ENCODE results near the gene UBQLNL.

The UBQLNL gene

GRCh38 chr11:5550440-5551095, 34.1 kb upstream of the UBQLNL start:
- no peak for TF ChIP-seq TAF1 (IDR thresholded peaks at IDR 0.05; ENCODE audit: borderline replicate concordance, insufficient read depth, low read length)
- TF ChIP-seq FOXP2 (optimal IDR thresholded peaks at IDR 0.05; ENCODE audit: borderline replicate concordance, extremely low read depth, extremely low read length, insufficient read depth): no peak
- TF ChIP-seq SIN3A (IDR thresholded peaks at IDR 0.05; ENCODE audit: borderline replicate concordance, insufficient read depth, low read length): no peak
- no peak for TF ChIP-seq POLR2AphosphoS5 (IDR thresholded peaks at IDR 0.05; ENCODE audit: low read depth, low read length)
- no peak for TF ChIP-seq REST (IDR thresholded peaks at IDR 0.05; ENCODE audit: insufficient read depth in 1 of 2, low read depth in 2 of 2, low read length in 2 of 2)

DNA sequence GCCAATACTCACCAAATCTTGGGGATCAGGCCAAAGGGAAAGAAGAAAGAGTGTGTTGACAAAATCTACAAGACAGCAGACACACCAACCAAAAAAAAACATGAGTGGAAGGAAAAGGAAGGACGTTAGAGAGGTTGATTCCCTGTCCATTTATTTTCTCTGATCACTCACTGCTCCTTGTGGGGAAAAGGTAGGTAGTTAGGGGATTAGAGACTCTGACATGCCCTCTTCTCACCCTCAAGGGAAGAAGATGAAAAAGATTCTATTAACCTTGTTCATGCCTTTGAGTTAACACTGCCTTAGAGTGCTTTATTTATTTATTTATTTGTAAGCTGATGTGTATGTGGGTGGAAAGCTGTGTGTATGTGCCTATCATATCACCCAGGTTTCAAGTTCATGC, 31.9 kb upstream of the UBQLNL start, which contains the start of gene OR52H1:
Gene OR52H1, minus strand, starts transcription at position 101 of the 400 bp plus-strand sequence. CDS start 3,035 bp downstream, outside the sequence.
- TF ChIP-seq POLR2AphosphoS5 (IDR thresholded peaks at IDR 0.05; ENCODE audit: low read depth, low read length) (no peak), TAF1 (IDR thresholded peaks at IDR 0.05; ENCODE audit: borderline replicate concordance, insufficient read depth, low read length) (no peak), FOXP2 (optimal IDR thresholded peaks at IDR 0.05; ENCODE audit: borderline replicate concordance, extremely low read depth, extremely low read length, insufficient read depth) (no peak), SIN3A (IDR thresholded peaks at IDR 0.05; ENCODE audit: borderline replicate concordance, insufficient read depth, low read length) (no peak), REST (IDR thresholded peaks at IDR 0.05; ENCODE audit: insufficient read depth in 1 of 2, low read depth in 2 of 2, low read length in 2 of 2) (no peak)

- TF ChIP-seq FOXP2 (optimal IDR thresholded peaks at IDR 0.05; ENCODE audit: borderline replicate concordance, extremely low read depth, extremely low read length, insufficient read depth) (no peak), REST (IDR thresholded peaks at IDR 0.05; ENCODE audit: insufficient read depth in 1 of 2, low read depth in 2 of 2, low read length in 2 of 2) (no peak), POLR2AphosphoS5 (IDR thresholded peaks at IDR 0.05; ENCODE audit: low read depth, low read length) (no peak), TAF1 (IDR thresholded peaks at IDR 0.05; ENCODE audit: borderline replicate concordance, insufficient read depth, low read length) (no peak), SIN3A (IDR thresholded peaks at IDR 0.05; ENCODE audit: borderline replicate concordance, insufficient read depth, low read length) (no peak)
These were observed 31.5 kb upstream of the UBQLNL start for GRCh38 chr11:5547982-5548381.

DNA sequence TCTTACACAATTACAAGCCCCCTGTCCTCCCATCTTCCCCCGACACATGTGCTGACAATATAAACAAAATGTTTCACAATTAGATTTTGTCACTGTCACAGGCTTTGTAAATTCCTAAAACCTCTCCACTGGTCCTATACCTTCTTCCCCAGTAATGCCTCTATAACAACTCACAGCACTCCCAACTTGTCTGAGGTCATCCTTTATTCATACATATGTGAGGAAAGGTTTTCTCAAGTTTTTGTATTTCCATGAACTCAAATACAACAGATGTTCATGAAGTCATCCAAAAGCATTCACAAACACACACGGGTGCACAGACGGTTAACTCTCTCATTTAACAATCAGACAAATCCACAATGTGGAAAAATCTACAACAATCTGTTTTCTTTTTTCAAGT, 30.0 kb upstream of the UBQLNL start:
- TF ChIP-seq SIN3A (IDR thresholded peaks at IDR 0.05; ENCODE audit: borderline replicate concordance, insufficient read depth, low read length) (no peak), REST (IDR thresholded peaks at IDR 0.05; ENCODE audit: insufficient read depth in 1 of 2, low read depth in 2 of 2, low read length in 2 of 2) (no peak), TAF1 (IDR thresholded peaks at IDR 0.05; ENCODE audit: borderline replicate concordance, insufficient read depth, low read length) (no peak), FOXP2 (optimal IDR thresholded peaks at IDR 0.05; ENCODE audit: borderline replicate concordance, extremely low read depth, extremely low read length, insufficient read depth) (no peak), POLR2AphosphoS5 (IDR thresholded peaks at IDR 0.05; ENCODE audit: low read depth, low read length) (no peak)

Data from PFSK-1 (cell line).